IMR-90 (cell line): ENCODE results near the gene FBXW7. TPM values are rescaled to one million over a fixed set of nuclear protein-coding genes. Genes with fewer than 3 reads are reported as not detected.

Experiments used
- ATAC-seq: fragments of 200-7000 bp; cut with Tn5 transposase; 2 replicates; pipeline ENCODE4 v1.9.1; 2020; ENCODE audit warnings: low read depth, mild to moderate bottlenecking, moderate library complexity
- BruUV-seq: library from RNA; stranded (reverse); fragments of 400-500 nt; replicated peaks from 2 replicates; lab custom pipeline; 2021; lab: Mats Ljungman, UMichigan
- CTCF ChIA-PET: fragments of 300-600 bp; formaldehyde crosslinking; extraction: SDS; loops from one replicate; lab custom pipeline; 2021; ENCODE audit warnings: antibody characterized with exemption; lab: Yijun Ruan, JAX
- POLR2A ChIA-PET: fragments of 300-600 bp; sonication (Branson Sonifier 250); formaldehyde crosslinking; loops from one replicate; lab custom pipeline; 2022; ENCODE audit warnings: antibody characterized with exemption; ENCODE audit not compliant: unreplicated experiment; lab: Charles Lee
- DNase-seq: peaks from one replicate; pipeline ENCODE4 v3.0.0; 2013
- H2AFZ ChIP-seq: replicated peaks from 2 replicates; pipeline ENCODE3; 2013; ENCODE audit warnings: low read length, mild to moderate bottlenecking; ENCODE audit not compliant: poor library complexity
- H2AK5ac ChIP-seq: 2 replicates; pipeline ENCODE4 v1.6.1; 2013; ENCODE audit warnings: low read depth, low read length, inconsistent platforms
- H2AK9ac ChIP-seq: replicated peaks from 2 replicates; pipeline ENCODE3; 2013; ENCODE audit warnings: mild to moderate bottlenecking, low read depth, low read length, moderate library complexity; ENCODE audit not compliant: poor library complexity
- H2BK120ac ChIP-seq: 2 replicates; pipeline ENCODE4 v1.6.1; 2013; ENCODE audit warnings: low read depth, low read length, inconsistent platforms
- H2BK15ac ChIP-seq: 3 replicates; pipeline ENCODE4 v1.6.1; 2013; ENCODE audit warnings: low read depth, low read length, inconsistent platforms
- H2BK20ac ChIP-seq: 2 replicates; pipeline ENCODE4 v1.6.1; 2013; ENCODE audit warnings: low read depth, mild to moderate bottlenecking, inconsistent platforms, low read length, moderate library complexity
- H2BK5ac ChIP-seq: 2 replicates; pipeline ENCODE4 v1.6.1; 2013; ENCODE audit warnings: mild to moderate bottlenecking, low read depth, low read length, inconsistent platforms; ENCODE audit not compliant: poor library complexity, severe bottlenecking
- H3K14ac ChIP-seq: replicated peaks from 2 replicates; pipeline ENCODE4 v1.6.1; 2013; ENCODE audit warnings: low read depth, low read length, inconsistent platforms
- H3K18ac ChIP-seq: 2 replicates; pipeline ENCODE4 v1.6.1; 2013; ENCODE audit warnings: low read depth, low read length, control low read depth
- H3K23ac ChIP-seq: 2 replicates; pipeline ENCODE4 v1.6.1; 2013; ENCODE audit warnings: low read depth, low read length, inconsistent platforms
- H3K27ac ChIP-seq: 2 replicates; pipeline ENCODE4 v1.5.1; 2013; ENCODE audit warnings: mild to moderate bottlenecking, control low read depth, low read length; ENCODE audit not compliant: insufficient read depth
- H3K27me3 ChIP-seq: 2 replicates; pipeline ENCODE4 v1.6.1; 2013; ENCODE audit warnings: low read length; ENCODE audit not compliant: control insufficient read depth, insufficient read depth
- H3K36me3 ChIP-seq: 2 replicates; pipeline ENCODE4 v1.6.1; 2013; ENCODE audit warnings: low read length, mixed read lengths; ENCODE audit not compliant: control insufficient read depth, insufficient read depth
- H3K4ac ChIP-seq: 2 replicates; pipeline ENCODE4 v1.6.1; 2013; ENCODE audit warnings: low read depth, low read length, inconsistent platforms
- H3K4me1 ChIP-seq: 2 replicates; pipeline ENCODE4 v1.6.1; 2013; ENCODE audit warnings: low read length, mixed read lengths; ENCODE audit not compliant: control insufficient read depth, insufficient read depth
- H3K4me2 ChIP-seq: 2 replicates; pipeline ENCODE4 v1.6.1; 2013; ENCODE audit warnings: low read depth, mild to moderate bottlenecking, control low read depth, low read length, moderate library complexity
- H3K4me3 ChIP-seq: 2 replicates; pipeline ENCODE4 v1.5.1; 2013; ENCODE audit warnings: low read depth, mild to moderate bottlenecking, control low read depth, low read length, moderate library complexity; ENCODE audit not compliant: insufficient read depth
- H3K56ac ChIP-seq: 2 replicates; pipeline ENCODE4 v1.6.1; 2013; ENCODE audit warnings: low read length, inconsistent platforms; ENCODE audit not compliant: insufficient read depth; ENCODE audit errors: extremely low read depth
- H3K79me1 ChIP-seq, 2 experiments: 2 replicates each; pipeline ENCODE4 v1.6.1; 2013; ENCODE audit warnings: low read length in 2 of 2, inconsistent platforms in 1 of 2, low read depth in 1 of 2
- H3K9ac ChIP-seq: 2 replicates; pipeline ENCODE4 v1.6.1; 2013; ENCODE audit warnings: low read depth, low read length, control low read depth
- H3K9me1 ChIP-seq: 2 replicates; pipeline ENCODE4 v1.6.1; 2013; ENCODE audit warnings: low read length, inconsistent platforms; ENCODE audit not compliant: insufficient read depth
- H3K9me3 ChIP-seq: 2 replicates; pipeline ENCODE4 v1.6.1; 2013; ENCODE audit warnings: low read length; ENCODE audit not compliant: control insufficient read depth, insufficient read depth
- H4K20me1 ChIP-seq: 2 replicates; pipeline ENCODE4 v1.6.1; 2013; ENCODE audit warnings: low read length, inconsistent platforms; ENCODE audit not compliant: insufficient read depth
- H4K5ac ChIP-seq: 2 replicates; pipeline ENCODE4 v1.6.1; 2013; ENCODE audit warnings: mild to moderate bottlenecking, low read depth, low read length, control low read depth
- H4K8ac ChIP-seq, 2 experiments: 2 replicates each; pipeline ENCODE4 v1.6.1; 2013; ENCODE audit warnings: low read depth in 2 of 2, low read length in 2 of 2, control low read depth in 1 of 2, inconsistent platforms in 1 of 2
- H4K91ac ChIP-seq: 2 replicates; pipeline ENCODE4 v1.6.1; 2013; ENCODE audit warnings: low read depth, low read length, inconsistent platforms; ENCODE audit not compliant: insufficient read depth
- FOS ChIP-seq: fragments of 150-350 bp; IDR thresholded peaks from 2 replicates; pipeline ENCODE4 v1.6.1; 2016; ENCODE audit warnings: low read depth, low read length
- POLR2A ChIP-seq: IDR thresholded peaks from 2 replicates; pipeline ENCODE4 v1.6.1; 2012; ENCODE audit warnings: mild to moderate bottlenecking, low read depth, low read length
- WGBS, 2 experiments: methylation state at CpG; one replicate each; pipeline versions ENCODE4 v1.1.5 to v1.1.7; 2013; ENCODE audit warnings: missing lambda C conversion rate in 2 of 2; ENCODE audit not compliant: insufficient read length in 1 of 2; ENCODE audit errors: extremely low coverage in 2 of 2; 5-methylcytosine and 5-hydroxymethylcytosine counted together
- dilution Hi-C: fragments of 300-500 bp; cut with HindIII; formaldehyde crosslinking; loops from one replicate; pipeline ENCODE4 v1.14.3; 2018; ENCODE audit warnings: low sequenced_read_pairs; ENCODE audit not compliant: unreplicated experiment
- in situ Hi-C: fragments of 300-500 bp; cut with MboI; formaldehyde crosslinking; loops from 3 replicates; pipeline ENCODE4 v1.14.3; 2019; ENCODE audit warnings: low sequenced_read_pairs, inconsistent platforms, mixed read lengths
- intact Hi-C: fragments of 100-400 bp; cut with micrococcal nuclease; formaldehyde crosslinking; loops from 2 replicates; pipeline ENCODE4 v1.10.0; 2022
- polyA plus RNA-seq, 3 experiments: library from polyadenylated mRNA; depleted of rRNA; stranded (reverse); fragments of >200 nt; gene quantifications; 2 replicates each; pipeline ENCODE4 v1.2.3, GENCODE V29; 2012; ENCODE audit warnings: low replicate concordance in 1 of 3
- total RNA-seq: library from RNA; depleted of rRNA; stranded (reverse); fragments of >200 nt; gene quantifications from 2 replicates; pipeline ENCODE4 v1.2.3, GENCODE V29; 2012
- TF ChIP-seq, protein P1 (sequence below): conservative IDR thresholded peaks from 2 replicates; pipeline ENCODE4 v1.5.1; 2012; ENCODE audit warnings: mild to moderate bottlenecking, low read depth, low read length, improper control_type of control experiment

Gene FBXW7
- total and polyA plus RNA-seq, 2 of the 4 experiments (the other 2 are of a cell fraction), result 7.2 to 27.4 TPM

DNA sequence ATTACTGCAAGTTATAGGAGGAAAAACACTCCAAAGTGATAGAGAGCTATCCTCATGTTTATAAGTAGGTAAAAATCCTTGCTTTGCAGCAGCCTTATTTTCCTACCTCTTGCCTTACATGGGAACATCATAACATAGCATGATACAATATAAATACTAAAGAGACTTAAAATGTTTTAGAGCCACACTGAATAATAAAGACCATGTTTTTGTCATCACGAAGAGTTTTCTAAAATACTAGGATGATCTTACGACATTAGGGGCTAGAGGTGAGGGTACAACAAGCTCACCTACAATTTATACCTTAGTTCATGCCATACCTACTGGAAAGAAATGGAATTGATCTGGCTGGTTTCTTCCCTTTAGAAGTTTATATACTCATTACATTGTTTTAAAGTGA lies 184.8 kb downstream of the FBXW7 start:
- no peak overlapping the region for H4K8ac ChIP-seq
- no peak overlapping the region for H3K27ac ChIP-seq
- no peak overlapping the region for H3K56ac ChIP-seq
- CTCF ChIA-PET, result no interaction called here
- no peak overlapping the region for H3K18ac ChIP-seq
- no peak overlapping the region for H3K14ac ChIP-seq
- in situ Hi-C loops (no loop called here), dilution Hi-C loops (no loop called here), intact Hi-C loops (loop anchor here (5.0 to 10.0 kb wide), 4 partner anchors 34 to 1226 kb away; no protein-coding TSS in a partner anchor)
- H3K27me3 ChIP-seq, result no peaks in the 10 kb centered on the region
- no peak overlapping the region for H3K9ac ChIP-seq
- H4K20me1 ChIP-seq, result no peaks in the 10 kb centered on the region
- no peak overlapping the region for H2BK15ac ChIP-seq
- ATAC-seq, result no peak
- no peak overlapping the region for H2AK5ac ChIP-seq
- no peaks in the 10 kb centered on the region for H3K9me1 ChIP-seq
- no peak overlapping the region for H2AK9ac ChIP-seq
- H2BK120ac ChIP-seq, result no peak overlapping the region
- BruUV-seq, result no TSS peak
- POLR2A ChIA-PET, result no interaction called here
- H4K5ac ChIP-seq, result no peak overlapping the region
- peaks cover 3% of the 10 kb centered on the region; the same call in 1 of the 2 replicates for H3K36me3 ChIP-seq
- peak overlapping the region; percentile 74; the same call in 1 of the 2 replicates for H3K4me2 ChIP-seq
- H3K4me1 ChIP-seq, result no peaks in the 10 kb centered on the region
- no peak overlapping the region for H2BK20ac ChIP-seq
- no peak overlapping the region for H3K4ac ChIP-seq
- peak overlapping the region; percentile 39 for H2BK5ac ChIP-seq
- no CpG with 5 or more reads among the region's 2 CpGs for WGBS, 2 experiments
- no peak overlapping the region; the same call in 1 of the 2 replicates for H3K4me3 ChIP-seq
- DNase-seq, result no peak
- TF ChIP-seq FOS (no peak), POLR2A (no peak)
- TF ChIP-seq, protein P1, sequence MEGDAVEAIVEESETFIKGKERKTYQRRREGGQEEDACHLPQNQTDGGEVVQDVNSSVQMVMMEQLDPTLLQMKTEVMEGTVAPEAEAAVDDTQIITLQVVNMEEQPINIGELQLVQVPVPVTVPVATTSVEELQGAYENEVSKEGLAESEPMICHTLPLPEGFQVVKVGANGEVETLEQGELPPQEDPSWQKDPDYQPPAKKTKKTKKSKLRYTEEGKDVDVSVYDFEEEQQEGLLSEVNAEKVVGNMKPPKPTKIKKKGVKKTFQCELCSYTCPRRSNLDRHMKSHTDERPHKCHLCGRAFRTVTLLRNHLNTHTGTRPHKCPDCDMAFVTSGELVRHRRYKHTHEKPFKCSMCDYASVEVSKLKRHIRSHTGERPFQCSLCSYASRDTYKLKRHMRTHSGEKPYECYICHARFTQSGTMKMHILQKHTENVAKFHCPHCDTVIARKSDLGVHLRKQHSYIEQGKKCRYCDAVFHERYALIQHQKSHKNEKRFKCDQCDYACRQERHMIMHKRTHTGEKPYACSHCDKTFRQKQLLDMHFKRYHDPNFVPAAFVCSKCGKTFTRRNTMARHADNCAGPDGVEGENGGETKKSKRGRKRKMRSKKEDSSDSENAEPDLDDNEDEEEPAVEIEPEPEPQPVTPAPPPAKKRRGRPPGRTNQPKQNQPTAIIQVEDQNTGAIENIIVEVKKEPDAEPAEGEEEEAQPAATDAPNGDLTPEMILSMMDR, result no peak
- no peak overlapping the region for H4K91ac ChIP-seq
- H2AFZ ChIP-seq, result no peak overlapping the region
- H3K9me3 ChIP-seq, result no peaks in the 10 kb centered on the region
- H3K79me1 ChIP-seq, result peaks cover 0 to 3% of the 10 kb centered on the region in 2 experiments; a peak in 2 of 4 replicates
- H3K23ac ChIP-seq, result no peak overlapping the region
